ENCODE measurements around the gene PEPD.
"Not testable (repeated sequence)": the region's sequence is repeated elsewhere in the genome, so short reads cannot be mapped to it uniquely, and the experiment has no call there.

Gene PEPD

DNA sequence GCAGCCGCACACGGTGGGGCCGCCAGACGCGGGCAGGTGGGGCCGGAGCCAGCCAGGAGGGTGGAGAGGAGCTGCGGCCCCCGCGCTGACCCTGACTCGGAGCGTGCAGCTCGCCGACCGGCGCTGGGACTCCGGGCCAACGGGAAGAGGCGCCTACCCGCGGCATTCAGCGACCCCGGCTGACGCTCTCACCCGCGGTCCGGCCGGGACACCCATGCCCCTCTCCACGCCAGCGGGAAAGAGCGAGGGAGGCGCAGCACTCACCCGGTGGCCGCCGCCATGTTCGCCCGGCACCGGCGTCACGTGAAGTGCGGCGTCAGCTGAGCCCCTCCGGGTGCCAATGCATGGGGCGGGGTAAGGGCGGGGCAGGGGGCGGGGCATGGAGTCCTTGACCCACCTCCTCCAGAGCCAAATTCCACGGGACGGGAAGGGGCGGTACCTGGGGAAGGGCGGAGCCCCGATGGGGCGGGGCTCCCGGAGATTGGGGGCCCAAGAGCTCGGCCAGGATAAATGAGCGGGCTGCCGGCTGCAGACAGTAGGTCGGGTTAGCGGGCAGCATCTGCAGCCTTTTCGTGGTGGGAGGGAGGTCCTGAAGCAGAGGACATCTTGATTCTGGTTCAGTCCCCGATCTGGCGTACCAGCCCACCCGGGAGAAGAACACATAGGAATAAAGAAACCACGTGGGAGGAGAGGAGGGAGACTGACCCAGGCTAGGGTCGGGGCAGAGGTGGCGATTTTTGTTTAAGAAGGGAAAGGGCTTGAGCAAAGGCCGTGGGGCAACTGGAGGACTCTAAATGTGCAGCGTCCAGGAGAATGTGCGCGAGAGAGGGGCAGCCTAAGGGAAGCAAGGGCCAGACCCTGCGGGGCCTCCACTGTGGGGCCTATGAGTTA is at the start of gene PEPD:
TSS of gene PEPD (minus strand) at position 312 of the 891 bp plus-strand sequence. CDS start at position 281, 31 bp downstream.
- peak; percentile 27 to 94 (median 87) for DNase-seq

DNA sequence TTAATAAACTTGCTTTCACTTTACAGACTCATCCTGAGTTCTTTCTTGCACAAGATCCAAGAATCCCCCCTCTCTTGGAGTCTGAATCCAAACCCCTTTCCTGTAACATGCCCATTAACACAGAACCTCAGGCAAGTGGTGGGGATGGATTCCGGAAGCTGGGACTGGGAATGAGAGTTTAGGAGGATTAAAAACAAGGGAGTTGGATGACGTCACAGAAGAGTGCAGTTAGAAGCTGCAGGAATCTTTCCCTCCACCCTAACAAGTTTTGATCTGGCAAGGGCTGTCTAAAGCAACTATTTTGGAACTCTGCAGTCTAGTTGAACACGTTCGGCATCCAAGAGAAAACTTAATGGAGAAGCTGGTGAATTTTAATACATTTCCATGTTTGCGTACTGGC is 48.2 kb upstream of the PEPD start:
- DNase-seq = no peak

DNA sequence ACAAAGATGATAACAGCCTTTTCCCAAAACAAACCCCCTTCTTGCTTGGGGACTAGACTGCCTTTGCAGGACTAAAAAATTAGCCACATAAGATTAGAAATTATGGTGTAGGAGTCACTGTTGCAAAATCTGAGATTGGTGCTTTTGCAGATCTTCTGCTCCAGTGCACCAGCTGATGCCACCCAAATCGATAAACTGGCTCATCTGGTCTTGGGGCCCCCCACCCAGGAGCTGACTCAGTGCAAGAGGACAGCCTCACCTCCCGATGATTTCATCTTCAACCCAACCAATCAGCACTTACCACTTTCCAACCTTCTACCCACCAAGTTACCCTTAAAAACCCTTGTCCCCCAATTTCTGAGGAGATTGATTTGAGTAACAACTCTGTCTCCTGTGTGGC is 47.1 kb upstream of the PEPD start:
- no peak for DNase-seq

DNA sequence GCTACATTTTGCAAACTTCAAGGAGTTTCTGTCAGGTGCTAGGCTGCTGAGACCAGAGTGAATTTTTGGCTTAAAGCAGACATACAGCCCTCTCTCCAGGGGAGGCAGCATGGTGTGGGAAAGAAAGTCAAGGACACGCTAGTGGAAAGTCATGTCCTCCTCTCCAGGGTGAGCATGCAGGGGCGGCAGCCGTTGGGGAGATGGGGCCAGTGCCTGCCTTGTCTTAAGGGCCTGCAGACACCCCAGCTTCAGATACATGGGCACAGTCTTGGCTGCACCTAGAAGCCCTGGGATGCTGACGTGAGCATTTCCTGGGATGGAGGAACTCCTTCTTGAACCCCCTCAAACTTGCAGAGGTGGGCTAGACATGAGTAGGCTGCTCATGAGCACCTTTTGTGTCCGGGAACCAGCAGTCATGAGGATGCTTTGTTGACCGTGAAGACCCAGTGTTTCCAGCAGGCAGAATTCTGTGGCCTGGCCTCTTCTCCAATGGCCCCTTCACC is 43.3 kb upstream of the PEPD start:
- no peak for DNase-seq

DNA sequence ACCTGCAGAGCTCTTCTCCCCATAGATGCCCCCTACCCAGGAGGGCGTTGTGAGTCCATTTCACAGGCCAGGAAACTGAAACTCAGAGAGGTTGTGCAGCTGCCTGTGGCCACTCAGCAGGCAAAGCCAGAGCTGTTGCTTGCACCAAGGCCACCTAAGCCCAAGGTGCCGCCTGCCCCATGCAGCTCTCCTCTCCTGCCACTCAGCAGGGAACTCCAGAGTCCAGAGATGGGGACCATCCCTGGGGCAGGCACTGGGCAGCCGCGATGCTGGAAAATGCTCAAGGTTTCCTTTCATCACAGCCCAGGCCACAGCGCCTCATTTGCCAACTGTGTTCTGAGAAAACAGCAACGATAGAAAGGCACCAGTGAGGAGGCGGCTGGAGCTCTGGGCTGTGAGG is 41.0 kb upstream of the PEPD start:
- no peak for DNase-seq

DNA sequence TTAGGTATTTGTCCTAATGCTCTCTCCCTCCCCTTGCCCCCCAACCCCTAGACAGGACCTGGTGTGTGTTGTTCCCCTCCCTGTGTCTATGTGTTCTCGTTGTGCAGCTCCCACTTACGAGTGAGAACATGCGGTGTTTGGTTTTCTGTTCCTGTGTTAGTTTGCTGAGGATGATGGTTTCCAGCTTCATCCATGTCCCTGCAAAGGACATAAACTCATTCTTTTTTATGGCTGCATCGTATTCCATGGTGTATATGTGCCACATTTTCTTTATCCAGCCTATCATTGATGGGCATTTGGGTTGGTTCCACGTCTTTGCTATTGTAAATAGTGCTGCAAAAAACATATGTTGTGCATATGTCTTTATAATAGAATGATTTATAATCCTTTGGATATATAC is 40.1 kb upstream of the PEPD start:
- not testable (repeated sequence) for DNase-seq

DNA sequence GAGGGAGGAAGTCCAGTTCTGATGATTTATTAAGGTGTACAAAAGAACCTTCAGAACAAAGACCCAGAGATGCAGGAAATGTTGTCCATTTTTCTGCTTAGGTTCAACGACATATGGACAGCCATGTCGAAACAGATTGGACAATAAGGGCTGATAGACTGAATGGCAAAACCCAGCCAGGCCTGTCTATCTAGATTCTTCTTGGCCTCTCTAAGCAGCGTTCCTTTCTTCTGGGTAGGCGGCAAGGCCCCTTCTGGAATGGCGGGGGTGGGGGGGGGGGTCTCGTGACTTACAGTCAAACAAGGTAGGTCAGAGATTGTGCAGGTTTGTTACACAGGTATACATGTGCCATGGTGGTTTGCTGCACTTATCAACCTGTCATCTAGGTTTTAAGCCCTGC is 39.7 kb upstream of the PEPD start:
- no peak for DNase-seq

DNA sequence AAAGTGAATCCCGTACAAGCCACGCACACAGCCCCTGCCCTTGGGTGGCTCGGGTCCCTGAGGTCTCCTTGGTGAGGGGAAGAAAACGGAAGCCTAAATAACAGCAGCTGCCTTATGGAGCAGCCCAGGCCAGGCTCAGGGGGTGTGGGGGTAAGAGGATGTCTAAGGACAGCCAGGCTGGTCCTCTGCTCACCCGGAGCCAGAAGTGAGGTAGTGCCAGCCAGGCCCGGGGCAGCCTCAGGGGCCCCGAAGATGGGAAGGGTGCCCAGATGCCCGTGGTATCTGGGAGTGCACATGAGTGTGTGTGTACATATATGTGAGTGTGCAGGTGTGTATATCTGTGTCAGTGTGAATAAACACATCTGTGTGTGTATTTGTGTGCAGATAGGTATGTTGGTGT is 38.4 kb upstream of the PEPD start:
- no peak for DNase-seq

DNA sequence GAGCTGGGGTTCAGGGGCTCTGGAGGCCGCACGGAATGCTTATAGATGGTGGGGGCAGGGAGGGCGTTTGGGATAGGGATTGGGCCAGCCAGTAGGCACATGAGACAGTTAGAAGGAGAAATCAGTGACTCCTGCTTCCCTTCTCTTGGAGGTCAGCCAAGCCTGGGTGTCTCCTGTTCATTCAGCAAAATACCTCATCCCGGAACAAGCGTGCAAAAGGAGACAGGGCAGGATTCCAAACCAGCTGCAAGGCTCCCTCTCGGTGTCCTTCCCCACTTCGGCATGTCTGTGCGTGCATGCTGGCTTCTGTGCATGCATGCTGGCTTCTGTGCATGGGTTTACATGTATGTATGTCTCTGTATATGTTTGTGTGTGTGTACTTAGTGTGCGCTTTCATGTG is 37.3 kb upstream of the PEPD start:
- DNase-seq = no peak

DNA sequence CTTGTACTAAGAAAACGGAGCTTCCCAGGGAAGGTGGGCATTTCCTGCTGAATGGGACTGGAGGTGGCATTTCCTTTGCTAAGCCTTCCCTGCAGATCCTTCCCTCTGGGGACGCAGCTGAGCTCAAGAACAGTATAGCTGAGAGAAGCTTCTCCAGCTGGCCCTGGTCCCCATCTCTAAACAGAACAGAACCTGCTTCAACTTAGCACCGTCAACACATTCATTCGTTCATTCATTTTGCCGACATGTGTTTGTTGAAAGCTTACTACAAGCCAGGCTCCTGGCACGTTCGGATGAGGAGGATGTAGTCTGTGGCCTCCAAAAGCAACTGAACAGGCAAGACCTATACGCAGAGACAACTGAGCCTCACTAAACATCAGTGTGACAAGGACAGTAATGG is 36.6 kb upstream of the PEPD start:
- DNase-seq = no peak

DNA sequence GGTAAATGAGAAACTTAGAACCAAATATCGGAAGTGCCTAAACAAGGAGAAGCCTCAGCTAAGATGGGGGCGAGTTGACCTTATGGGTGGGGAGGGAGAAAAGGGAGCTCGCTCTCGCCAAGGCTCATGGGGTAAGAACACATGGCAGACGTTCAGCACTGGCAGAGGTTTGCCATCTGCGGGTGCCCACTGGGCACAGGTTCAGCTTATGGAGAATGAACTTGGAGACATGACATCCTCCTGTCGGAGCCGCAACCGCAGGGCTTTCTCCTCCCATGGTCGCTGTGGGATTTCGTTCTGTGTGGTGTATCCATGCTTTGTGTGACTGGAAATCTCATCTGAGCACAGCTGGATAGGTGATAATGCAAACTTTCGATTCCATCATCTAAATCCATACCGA is 36.1 kb upstream of the PEPD start:
- DNase-seq = peak in 1 of 14 donors; percentile 27

DNA sequence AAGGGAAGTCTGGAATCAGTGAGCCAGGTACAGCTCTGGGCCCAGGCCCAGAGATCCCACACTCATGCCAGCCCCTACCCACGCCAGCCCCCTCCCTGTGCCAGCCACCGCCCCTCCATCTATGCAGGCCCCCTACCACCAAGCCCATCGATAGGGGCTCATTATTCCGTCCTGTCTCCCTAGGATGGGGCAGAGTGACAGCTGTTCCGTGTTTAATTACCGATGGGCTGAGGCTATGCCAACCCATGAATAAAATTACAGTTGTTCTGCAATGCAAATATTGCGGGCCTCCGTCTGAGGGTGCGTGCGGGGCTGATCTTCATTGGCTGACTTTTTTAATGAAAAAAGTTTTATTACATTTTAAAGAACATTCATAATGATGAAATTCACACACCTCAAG is 35.6 kb upstream of the PEPD start:
- no peak for DNase-seq

DNA sequence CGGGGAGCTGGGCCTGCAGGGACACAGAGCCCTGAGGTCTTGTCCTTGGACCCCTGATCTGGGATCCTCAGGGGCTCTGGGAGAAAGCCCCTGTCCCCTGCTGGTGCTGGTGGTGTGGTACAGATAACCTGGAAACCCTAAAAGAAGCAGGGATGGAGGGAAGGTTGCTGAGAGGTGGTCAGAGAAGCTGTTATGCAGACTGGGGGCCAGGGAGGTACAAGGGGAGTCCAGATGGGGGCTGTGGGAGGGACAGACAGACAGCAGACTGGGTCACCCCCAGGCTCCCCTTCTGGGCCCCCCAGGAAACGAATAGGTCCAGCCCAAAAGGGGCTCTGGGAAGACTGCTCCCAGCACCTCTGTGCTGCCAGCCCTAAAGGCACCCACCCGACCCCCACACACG is 34.7 kb upstream of the PEPD start:
- DNase-seq = no peak

DNA sequence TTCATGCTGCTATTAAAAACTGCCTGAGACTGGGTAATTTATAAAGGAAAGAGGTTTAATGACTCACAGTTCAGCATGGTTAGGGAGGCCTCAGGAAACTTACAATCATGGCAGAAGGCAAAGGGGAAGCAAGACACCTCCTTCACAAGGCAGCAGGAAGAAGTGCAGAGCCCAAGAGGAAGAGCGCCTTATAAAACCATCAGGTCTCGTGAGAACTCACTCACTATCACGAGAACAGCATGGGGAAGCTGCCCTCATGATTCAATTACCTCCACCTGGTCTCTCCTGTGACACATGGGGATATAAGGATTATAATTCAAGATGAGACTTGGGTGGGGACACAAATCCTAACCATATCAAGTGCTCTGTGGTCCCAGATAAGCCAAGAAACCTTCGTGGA is 34.1 kb upstream of the PEPD start:
- DNase-seq = not testable (repeated sequence)

DNA sequence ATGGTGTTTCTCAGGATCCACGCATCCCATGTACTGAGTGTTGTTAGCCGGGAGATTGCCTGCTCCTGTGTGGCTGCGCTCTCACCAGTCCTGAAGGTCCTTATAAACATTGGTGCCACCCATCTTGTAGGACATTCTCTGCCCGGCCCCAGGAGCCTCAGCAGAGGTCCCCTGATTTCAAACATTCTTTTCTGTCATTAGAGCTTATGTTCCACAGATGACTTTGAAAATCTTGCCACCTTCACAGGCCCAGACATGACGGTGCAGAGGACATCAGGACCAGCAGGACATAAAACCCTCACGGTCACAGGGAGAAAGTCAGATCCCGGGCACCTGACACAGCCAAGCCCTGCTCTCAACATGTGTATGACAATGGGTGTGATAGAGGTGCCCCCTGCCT is 33.2 kb upstream of the PEPD start:
- DNase-seq = no peak

DNA sequence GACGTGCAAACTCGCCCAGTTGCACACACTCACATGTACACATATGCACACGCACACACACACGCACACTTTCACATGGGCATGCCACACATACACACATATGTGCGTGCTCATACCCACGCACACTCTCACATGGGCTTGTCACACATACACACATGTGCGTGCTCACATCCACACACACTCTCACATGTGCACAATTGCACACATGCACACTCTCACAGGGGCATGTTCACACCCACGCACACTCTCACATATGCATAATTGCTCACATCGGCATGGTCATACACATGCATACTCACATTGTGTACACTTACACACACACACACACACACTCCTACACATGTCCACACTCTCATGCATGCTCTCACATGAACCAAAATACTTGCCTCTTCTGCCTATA is 32.8 kb upstream of the PEPD start:
- no peak for DNase-seq

DNA sequence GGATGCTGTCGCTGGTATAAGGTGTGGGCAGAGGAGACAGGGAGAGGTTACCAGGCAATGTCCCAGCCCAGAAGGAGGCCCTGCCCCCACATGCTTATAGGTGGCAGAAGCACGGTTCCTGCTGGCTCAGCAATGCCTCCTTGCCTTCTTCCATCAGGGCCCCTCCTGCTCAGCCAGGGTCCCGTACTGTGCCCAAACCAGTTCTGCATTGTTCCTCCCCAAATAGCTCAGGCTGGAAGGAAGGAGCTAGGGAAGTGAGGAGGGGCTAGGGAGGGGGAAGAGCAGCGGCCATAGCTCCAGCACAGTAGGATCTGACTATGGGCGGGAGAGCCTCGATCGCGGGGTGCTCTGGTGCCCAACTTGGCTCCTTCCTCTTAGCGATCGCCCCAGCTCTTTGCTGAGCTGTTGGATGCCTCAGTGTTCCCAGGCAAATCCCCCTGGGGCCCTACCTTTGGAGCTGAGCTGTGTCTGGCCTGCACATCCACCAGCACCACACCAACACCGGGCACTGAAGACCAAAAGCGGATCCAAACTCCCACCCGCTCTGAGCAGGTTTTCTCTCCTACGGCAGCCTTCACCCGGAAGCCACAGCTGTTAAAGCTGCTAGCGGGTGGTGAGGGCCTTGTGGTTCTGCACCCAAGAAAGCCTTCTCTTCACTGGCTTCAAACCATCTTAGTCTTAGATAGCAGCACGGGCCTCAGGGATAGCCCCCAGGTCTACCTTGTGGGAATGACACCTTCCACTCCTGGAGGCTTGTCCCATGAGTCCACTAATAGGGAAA is 32.1 kb upstream of the PEPD start:
- DNase-seq = no peak

DNA sequence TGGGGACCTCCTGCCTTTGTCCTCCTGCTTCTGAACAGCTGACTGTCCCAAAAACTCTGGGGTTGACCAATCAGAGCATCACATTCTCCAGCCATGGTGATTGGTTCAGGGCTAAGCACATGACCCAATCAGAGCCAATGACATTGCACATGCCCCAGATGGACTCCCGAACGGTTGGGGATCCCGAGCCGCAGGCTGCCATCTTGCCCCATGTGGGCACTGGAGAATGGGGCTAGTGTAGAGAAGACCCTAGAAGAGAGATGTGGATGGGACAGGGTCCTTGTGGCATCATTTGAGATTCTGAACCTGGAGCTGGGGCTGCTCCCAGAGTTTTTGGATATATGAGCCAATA is 31.3 kb upstream of the PEPD start:
- no peak for DNase-seq

DNA sequence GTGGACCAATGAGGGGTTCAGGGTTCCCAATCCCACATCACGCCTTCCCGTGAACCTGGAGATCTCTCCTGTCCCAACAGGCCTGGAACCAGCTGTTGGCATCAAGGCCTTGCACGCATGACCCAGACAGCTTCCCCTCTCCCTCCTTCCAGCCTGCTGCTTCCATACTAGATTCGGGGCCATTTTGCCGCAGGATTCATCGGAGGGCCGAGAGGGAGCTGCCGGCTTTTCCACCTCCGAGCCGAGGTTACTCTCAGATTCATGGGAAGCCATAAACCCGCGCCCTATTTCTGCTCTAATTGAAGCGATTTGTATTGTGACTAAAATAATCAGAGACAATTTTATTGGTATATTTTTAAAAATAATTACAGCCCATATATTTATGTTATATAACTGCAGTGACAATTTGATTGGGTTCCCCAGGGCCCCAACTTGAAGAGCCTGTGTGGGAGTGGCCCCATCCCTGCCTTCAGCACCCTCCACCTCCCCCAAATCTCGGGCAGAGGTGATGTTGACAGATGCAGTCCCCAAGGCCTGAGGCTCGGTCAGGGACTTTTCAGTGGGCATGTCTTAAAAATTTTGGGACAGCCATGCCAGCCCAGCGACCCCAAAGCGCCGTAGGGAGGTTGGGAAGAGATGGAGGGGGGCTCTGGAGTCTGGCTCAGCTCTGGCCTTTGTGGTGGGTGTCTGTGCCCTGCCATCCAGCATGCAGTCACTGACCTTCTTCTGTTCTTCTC is 30.8 kb upstream of the PEPD start:
- no peak for DNase-seq

DNA sequence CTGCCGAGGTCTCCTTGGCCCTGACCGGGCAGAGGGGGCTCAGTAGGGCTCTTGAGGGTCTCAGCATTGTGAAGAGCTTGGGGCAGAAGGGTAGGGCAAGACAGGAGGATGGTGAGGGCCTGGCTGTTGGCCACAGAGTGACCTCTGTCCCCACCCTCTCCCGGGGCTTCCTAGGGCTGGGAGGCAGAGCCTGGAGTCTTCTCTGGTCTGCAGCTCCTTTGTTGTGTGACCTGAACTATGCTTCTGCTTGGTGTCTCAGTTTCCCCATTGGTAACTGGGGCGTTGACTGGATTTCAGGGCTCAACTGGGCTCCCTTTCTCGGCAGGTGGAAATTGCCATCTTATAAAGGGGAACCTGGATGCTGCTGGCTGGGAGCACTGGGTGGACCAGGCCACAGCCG is 30.1 kb upstream of the PEPD start:
- DNase-seq = no peak

DNA sequence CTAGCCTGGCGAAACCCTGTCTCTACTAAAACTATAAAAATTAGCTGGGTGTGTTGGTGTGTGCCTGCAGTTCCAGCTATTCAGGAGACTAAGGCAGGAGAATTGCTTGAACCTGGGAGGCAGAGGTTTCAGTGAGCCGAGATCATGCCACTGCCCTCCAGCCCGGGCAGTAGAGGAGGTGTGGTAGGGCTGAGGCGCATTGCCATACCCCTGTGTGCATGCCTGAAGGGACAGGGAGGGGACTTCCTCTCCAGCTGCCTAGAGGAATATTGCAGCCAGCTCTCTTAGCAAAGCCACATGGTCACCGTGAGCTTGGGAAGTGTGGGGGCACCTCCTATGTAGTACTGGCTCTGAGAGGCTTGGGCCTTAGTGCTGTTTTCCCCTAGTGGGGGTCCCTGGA is 29.2 kb upstream of the PEPD start:
- no peak for DNase-seq

DNA sequence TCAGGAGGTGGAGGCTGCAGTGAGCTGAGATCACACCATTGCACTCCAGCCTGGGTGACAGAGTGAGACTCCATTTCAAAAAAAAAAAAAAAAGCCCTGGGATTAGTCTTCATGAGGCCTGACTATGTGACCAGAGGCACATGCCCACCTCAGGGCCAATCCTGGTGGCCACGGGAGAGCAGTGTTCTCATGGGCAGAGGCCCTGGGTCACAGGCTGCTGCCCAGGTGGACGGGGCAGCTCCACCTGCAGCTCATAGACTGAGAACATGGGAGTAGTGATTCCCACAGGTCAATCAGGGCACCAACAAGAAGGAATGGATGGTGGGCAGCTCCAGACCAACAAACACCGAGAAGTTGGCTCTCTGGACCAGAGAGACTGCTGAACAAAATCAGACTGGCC is 26.1 kb upstream of the PEPD start:
- DNase-seq = no peak

DNA sequence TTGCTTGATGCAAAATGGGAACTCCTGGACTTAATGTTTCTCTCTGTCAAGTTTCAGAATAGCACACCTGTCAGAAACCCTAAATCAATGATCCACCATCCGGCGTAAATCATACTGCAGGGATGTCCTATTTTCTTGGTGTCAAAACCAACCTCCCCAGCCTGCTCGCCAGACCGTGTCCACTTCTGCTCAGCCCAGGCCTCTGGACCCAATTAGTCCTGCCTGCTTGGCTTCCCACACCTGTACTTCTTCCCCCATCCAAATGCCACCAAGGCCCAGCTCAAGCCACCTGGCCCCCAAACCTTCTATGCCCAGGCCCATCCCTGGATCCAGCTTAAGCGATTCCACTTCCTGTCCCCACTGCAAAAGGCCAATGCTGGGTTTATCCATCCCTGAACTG is 25.1 kb upstream of the PEPD start:
- no peak for DNase-seq

Data from C1 segment of cervical spinal cord (tissue), 14 donors.